Breast epithelium (tissue), 3 donors: ENCODE measurements around the gene STX10.

ENCODE experiments used
- CTCF ChIP-seq, 3 donors: fragments of 450-650 bp; IDR thresholded peaks; one replicate each; pipeline ENCODE4 v1.5.1; 2016 to 2017; ENCODE audit warnings: antibody characterized with exemption in 3 of 3, mild to moderate bottlenecking in 3 of 3, moderate library complexity in 3 of 3
- POLR2A ChIP-seq: fragments of 450-650 bp; IDR thresholded peaks from one replicate; pipeline ENCODE4 v1.6.1; 2016; ENCODE audit warnings: antibody characterized with exemption, mild to moderate bottlenecking, moderate library complexity
- POLR2AphosphoS5 ChIP-seq, 3 donors: sonication (generic); formaldehyde crosslinking; IDR thresholded peaks; one replicate each; pipeline ENCODE4 v1.6.1; 2017; ENCODE audit warnings: antibody characterized with exemption in 3 of 3

GRCh38 chr19:13159713-13160112, 9.5 kb upstream of the STX10 start:
- no peak for TF ChIP-seq POLR2A
- TF ChIP-seq POLR2AphosphoS5 (IDR thresholded peaks at IDR 0.05): no peak
- TF ChIP-seq CTCF (IDR thresholded peaks at IDR 0.05): no peak
